Spleen (tissue), 7 donors: ENCODE data around the gene RAD51B.

Experiments used
- CTCF ChIP-seq, 11 experiments: fragments of 200-600 bp in 7 of 11; fragments of 450-650 bp in 4 of 11; sonication (generic) in 4 of 11; IDR thresholded peaks in 8 of 11; conservative IDR thresholded peaks in 3 of 11; 1 replicate in 7 of 11; 2 replicates in 4 of 11; pipeline versions ENCODE4 v1.4.0 to v1.8.0; 2016 to 2021; ENCODE audit warnings: antibody characterized with exemption in 11 of 11, inconsistent platforms in 4 of 11, mild to moderate bottlenecking in 1 of 11
- POLR2A ChIP-seq, 3 donors: fragments of 450-650 bp; IDR thresholded peaks; one replicate each; pipeline ENCODE4 v1.5.1; 2017; ENCODE audit warnings: antibody characterized with exemption in 3 of 3, mild to moderate bottlenecking in 1 of 3
- POLR2AphosphoS5 ChIP-seq, 3 donors: sonication (generic); formaldehyde crosslinking; IDR thresholded peaks; one replicate each; pipeline ENCODE4 v1.5.1; 2017; ENCODE audit warnings: antibody characterized with exemption in 3 of 3
- donor health status: DM: no; HTN: no; CAD: no; lungs with moderate emphysema.
- donor health status: DM: no; HTN: no; CAD: no.
- donor health status: DM: no; HTN: no; CAD: no.

DNA sequence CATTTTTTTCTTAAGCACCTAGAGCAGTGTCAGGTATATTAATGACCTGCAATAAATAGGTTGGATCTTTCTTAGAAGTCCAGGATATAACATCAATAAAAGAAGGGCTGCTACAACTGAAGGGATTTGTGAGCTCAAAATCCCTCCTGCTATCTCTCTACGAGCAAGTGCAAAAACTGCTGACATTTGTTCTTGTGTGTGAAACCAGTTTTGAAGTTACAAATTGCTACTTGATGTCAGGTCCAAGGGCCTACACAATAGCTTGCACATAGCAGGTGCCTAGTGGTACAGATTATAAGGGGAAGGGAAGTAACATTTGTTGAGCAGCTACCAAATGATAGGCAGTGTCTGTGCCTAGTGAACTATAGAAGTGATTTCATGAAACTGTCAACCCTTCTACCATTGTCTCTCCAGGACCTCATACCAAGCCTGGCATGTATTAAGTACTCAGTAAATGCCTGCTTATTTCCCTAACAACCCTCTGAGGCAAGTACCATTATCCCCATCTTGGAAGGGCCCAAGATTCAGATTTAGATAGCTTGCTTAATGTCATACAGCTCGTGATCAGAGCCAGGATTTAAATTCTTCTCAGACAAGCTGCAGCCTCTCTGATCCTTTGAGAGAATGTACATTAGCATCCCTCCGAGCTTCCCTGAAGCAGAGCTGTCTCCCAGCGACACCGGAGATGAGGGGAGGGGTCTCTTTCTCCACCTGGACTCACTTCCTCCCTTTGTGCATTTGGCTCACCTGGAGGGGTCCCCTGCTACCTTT, 673.0 kb downstream of the RAD51B start:
- no peak for TF ChIP-seq CTCF (IDR thresholded peaks at IDR 0.05 in 8 of 11, conservative IDR thresholded peaks at IDR 0.05 in 3 of 11)
- no peak for TF ChIP-seq POLR2A (IDR thresholded peaks at IDR 0.05)
- no peak for TF ChIP-seq POLR2AphosphoS5 (IDR thresholded peaks at IDR 0.05)
